PFSK-1 (cell line): ENCODE measurements around the gene TMEM100.
A peak's percentile ranks its signal among the peaks of the same experiment; 100 is the strongest.

Experiments
- FOXP2 ChIP-seq: optimal IDR thresholded peaks from 2 replicates; pipeline ENCODE3; 2011; ENCODE audit warnings: borderline replicate concordance, control low read depth, inconsistent platforms; ENCODE audit not compliant: insufficient read depth; ENCODE audit errors: extremely low read length, extremely low read depth
- POLR2AphosphoS5 ChIP-seq: IDR thresholded peaks from 2 replicates; pipeline ENCODE4 v1.6.1; 2012; ENCODE audit warnings: low read depth, mild to moderate bottlenecking, control low read depth, low read length, moderate library complexity
- REST ChIP-seq, 2 experiments: IDR thresholded peaks; 2 replicates each; pipeline versions ENCODE4 v1.6.1 to v1.8.0; 2011 to 2012; ENCODE audit warnings: low read depth in 2 of 2, low read length in 2 of 2, control low read depth in 1 of 2, inconsistent platforms in 1 of 2, mild to moderate bottlenecking in 1 of 2, moderate library complexity in 1 of 2; ENCODE audit not compliant: insufficient read depth in 1 of 2
- SIN3A ChIP-seq: IDR thresholded peaks from 2 replicates; pipeline ENCODE4 v1.6.1; 2012; ENCODE audit warnings: mild to moderate bottlenecking, low read length, moderate library complexity, borderline replicate concordance; ENCODE audit not compliant: insufficient read depth
- TAF1 ChIP-seq: IDR thresholded peaks from 2 replicates; pipeline ENCODE4 v1.6.1; 2012; ENCODE audit warnings: low read length, control low read depth, borderline replicate concordance; ENCODE audit not compliant: insufficient read depth

TMEM100 gene

GRCh38 chr17:55729484-55729883, 6.8 kb upstream of the TMEM100 start:
- TF ChIP-seq SIN3A (no peak), FOXP2 (no peak), POLR2AphosphoS5 (no peak), TAF1 (no peak), REST (IDR thresholded peaks at IDR 0.05; ENCODE audit: insufficient read depth in 1 of 2, low read depth in 2 of 2, low read length in 2 of 2) (no peak)

- TF ChIP-seq TAF1, result no peak
- TF ChIP-seq POLR2AphosphoS5, result no peak
Observed at GRCh38 chr17:55728833-55729232, 6.2 kb upstream of the TMEM100 start.

GRCh38 chr17:55728361-55728760, 5.7 kb upstream of the TMEM100 start:
- TF ChIP-seq SIN3A, result no peak
- no peak for TF ChIP-seq POLR2AphosphoS5

- no peak for TF ChIP-seq SIN3A
- TF ChIP-seq POLR2AphosphoS5, result no peak
- no peak for TF ChIP-seq FOXP2
- TF ChIP-seq TAF1, result no peak
- TF ChIP-seq REST (IDR thresholded peaks at IDR 0.05; ENCODE audit: insufficient read depth in 1 of 2, low read depth in 2 of 2, low read length in 2 of 2), result no peak
Observed at GRCh38 chr17:55727920-55728319, 5.3 kb upstream of the TMEM100 start.

GRCh38 chr17:55727275-55727674, 4.6 kb upstream of the TMEM100 start:
- TF ChIP-seq SIN3A, result no peak
- TF ChIP-seq REST (IDR thresholded peaks at IDR 0.05; ENCODE audit: insufficient read depth in 1 of 2, low read depth in 2 of 2, low read length in 2 of 2), result no peak
- no peak for TF ChIP-seq POLR2AphosphoS5
- TF ChIP-seq FOXP2, result no peak
- TF ChIP-seq TAF1, result no peak

- TF ChIP-seq POLR2AphosphoS5 (no peak), REST (IDR thresholded peaks at IDR 0.05; ENCODE audit: insufficient read depth in 1 of 2, low read depth in 2 of 2, low read length in 2 of 2) (0 out of 4 replicates have a peak, but pooled peaks of 1 of the 2 experiments have one; percentile 23), SIN3A (peak; percentile 30; the same call in 1 of the 2 replicates), FOXP2 (no peak), TAF1 (no peak)
Observed at GRCh38 chr17:55726440-55726839, 3.8 kb upstream of the TMEM100 start.
